Cerebellar cortex (tissue), 1 donor: ENCODE results near the gene HOXA9.

Experiments used
- DNase-seq: peaks from one replicate; pipeline ENCODE4 v3.0.0-alpha.2; 2015; ENCODE audit warnings: low spot score

Gene HOXA9

DNA sequence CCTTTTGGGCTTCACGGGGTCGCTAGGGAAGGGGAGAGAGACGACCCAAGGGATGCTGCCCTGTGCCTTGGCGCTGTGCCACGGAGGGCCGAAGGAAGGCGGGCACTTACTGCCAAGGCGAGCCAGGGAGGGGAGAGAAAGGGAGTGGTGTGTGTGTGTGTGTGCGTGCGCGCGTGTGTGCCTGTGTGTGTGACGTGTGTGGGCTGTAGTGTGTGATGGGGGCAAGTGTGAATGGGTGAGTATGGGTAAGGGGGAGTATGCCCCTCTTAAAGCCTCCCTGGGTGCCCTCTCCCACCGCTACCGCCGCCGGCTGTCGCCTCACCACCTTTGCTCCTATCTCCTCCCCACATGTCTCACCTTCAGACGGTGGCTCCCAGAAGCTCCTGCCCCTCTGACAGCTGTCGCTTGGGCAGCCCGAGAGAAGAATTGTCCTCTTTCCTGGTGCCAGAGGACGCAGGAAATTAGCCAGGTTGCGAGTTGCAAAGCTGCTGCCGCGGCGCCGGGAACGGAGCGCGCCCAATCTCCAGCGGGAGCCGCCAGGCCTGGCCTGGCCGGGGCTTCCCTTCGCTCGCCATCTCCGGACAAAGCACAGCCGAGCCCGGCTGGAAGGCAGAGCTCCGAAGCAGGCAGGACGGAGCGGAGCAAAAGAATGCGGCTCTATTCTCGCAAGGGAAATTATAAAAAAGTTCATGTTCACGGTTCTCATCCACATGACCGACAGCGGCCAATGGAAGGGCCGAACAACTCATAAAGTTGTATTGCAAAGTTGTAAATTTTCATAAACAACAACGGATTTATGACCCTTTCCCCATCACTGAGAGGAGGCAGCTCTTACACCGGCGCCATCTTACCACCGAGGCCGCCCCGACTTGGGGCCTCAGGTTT is 13.2 kb downstream of the HOXA9 start, which contains the start of gene HOXA3:
Gene HOXA3 (minus strand): TSS at position 653 of the 885 bp plus-strand sequence. CDS start 41,943 bp downstream, outside the sequence.
- no peak for DNase-seq

DNA sequence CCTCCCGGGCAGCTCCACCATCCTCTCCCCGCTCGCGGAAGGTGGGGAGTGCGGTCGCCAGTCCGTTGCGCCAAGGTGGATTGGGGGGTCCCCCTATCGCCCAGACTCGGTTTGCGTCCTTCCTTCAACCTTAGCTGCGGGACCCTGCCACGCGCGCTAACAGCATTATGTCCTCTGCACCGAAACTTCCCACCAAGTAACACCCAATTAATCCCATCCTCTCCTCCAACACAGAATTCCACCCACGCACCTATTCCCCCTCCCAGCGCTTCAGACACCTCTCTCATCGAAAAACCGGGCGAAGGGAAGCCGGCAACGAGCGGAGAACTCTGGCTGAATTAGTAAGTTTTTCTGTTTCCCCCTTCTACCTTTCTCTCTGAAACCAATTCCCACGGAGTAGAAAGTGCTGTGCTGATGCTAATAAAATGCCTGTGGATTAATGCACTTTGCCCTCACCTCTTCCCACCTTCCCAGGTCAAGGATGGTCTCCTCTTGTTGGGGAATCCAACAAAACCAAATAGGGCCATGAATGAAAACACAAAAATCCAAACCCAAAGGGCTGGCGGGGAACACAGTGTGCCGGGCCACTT is 13.9 kb downstream of the HOXA9 start:
- no peak for DNase-seq

DNA sequence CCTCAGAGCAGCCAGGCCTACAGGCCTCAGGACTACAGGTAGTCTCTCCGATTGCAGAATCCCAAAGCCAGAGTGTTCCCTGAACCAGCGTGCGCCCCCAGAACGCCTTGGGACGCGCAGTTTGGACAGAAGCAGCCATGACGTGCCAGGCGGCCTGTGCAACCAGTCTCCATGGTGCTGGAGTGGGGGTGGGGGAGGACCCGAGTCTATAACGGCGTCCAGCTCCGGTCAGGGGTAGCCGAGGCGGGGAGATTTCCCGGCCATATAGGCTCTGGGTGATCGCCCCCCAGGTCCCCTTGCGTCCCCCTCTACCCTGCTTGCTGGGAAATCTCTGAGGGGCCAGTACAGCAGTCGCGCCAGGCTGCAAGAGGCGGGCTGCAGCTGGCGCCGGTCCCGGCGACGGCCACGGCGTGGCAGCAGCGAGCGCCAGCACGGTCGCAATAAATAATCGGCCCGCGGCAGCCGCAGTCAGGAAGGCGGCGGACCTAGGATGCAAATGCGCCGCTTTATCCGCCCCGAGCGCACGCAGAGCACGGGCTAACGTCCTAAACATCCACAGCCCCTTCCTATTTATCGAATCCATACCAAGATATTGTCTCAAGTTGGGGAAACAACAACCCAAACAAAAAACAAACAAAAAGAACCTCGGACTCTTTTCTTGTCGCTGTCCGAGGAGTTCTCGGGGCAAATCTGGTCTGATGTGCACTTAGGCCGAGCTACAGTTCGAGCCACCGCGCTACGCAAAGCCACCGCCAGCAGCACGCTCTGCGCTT is 14.6 kb downstream of the HOXA9 start:
- no peak for DNase-seq

DNA sequence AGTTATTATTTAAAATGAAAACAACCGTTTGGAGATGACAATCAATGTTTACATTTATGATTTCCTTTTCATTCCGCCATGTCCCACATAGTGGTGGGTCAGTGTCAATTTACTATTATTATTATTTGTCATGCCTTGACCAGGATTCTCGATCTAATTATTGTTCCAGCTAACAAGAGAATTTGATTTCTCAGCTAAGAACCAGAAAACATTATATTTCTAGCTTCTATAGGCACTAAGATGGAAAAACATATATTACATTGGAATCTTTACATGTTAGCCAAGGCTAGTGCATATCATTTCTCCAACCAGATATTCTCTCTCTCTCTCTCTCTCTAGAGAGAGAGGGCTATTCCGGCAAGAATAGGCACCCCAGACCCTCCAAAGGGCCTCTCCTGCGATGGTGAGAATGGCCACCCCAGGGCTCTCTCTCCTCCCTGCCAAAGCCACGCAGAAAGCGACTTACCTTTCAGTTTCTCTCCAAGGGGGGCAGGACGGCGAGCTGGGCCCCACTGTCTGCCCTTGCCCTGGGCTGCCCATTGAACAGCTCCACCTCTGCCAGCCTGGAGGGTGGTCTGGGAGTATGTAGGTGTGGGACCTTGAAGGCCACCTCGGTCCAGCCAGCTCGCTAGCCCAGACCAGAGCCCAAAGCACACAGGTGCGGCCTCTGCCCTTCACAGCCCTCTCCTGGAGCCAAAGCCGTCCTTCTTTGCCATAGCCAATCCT is 15.3 kb downstream of the HOXA9 start:
- DNase-seq: no peak

DNA sequence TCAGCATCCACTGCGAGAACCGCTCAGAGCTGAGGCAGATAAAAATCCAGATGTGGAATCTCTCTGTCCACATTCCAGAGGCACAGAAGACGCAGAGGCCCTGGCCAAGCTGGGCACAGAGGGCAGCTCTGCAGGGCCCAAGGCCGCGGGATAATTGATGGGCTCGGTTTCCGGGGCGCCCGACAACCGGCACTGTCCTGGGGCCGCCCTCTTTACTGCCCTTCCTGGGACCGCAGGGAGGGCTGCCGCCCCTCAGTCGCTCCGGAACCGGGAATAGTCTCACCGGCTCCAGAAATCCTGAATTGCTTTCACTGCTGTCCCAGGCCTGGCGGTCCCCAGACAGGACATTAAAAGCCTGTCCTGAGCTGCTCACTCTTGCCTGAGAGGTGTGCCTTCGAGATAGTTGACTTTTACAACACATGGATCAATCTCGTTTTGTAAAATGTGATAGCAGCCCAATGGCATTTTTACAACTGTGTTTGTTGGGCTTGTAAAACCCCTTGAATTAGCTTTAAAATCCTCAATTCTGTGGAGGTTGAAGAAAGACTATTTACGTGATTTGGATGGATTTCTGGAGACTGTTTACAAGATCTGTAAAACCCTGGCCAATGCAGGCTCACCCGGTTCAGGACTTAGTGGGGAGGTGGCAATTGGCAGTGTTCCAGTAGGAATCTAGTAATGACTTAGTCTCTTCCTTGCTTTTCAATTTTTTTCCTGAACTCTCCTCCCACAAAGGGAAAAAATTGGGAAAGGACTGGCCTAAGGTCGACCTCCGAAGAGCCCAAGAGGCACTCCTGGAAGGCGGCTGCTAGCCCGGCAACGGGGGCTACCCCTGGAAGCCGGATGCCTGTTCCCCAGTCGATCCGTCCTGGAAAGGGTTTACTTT is 16.3 kb downstream of the HOXA9 start:
- DNase-seq: no peak

DNA sequence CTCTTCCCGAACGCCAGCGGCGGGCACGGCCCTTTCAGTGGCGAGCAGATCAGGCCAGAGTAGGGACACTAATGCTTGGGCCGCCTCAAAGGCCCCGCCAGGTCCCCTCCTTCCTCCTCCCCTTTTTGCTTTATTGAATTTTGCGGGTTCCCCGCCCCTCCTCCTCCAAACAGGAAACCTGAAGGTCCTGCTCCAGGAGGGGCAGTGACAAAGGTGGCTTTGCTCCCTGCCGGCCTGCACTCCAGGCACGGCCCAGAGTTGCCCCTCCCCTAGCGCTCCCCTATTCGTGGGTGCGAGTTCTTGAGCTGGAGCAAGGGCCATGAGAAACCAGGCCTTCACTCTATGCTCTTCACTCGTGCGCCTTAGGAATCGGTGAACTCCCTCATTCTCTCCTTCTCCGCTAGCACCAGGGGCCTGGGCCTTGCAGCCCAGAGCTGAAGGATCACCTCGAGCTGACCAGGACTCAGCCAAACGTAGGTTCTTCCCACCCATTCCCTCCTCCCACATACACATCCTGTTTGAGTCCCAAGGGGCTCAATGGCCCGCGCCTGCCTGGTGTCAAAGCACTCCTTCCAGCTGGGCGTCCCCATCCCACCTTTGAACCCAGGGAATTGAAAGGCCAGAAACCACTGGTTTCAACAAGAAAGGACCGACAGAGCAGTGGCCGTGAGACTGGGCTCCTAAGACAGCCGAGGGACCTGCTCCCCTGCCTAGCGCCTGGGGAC is 17.1 kb downstream of the HOXA9 start:
- DNase-seq: no peak

DNA sequence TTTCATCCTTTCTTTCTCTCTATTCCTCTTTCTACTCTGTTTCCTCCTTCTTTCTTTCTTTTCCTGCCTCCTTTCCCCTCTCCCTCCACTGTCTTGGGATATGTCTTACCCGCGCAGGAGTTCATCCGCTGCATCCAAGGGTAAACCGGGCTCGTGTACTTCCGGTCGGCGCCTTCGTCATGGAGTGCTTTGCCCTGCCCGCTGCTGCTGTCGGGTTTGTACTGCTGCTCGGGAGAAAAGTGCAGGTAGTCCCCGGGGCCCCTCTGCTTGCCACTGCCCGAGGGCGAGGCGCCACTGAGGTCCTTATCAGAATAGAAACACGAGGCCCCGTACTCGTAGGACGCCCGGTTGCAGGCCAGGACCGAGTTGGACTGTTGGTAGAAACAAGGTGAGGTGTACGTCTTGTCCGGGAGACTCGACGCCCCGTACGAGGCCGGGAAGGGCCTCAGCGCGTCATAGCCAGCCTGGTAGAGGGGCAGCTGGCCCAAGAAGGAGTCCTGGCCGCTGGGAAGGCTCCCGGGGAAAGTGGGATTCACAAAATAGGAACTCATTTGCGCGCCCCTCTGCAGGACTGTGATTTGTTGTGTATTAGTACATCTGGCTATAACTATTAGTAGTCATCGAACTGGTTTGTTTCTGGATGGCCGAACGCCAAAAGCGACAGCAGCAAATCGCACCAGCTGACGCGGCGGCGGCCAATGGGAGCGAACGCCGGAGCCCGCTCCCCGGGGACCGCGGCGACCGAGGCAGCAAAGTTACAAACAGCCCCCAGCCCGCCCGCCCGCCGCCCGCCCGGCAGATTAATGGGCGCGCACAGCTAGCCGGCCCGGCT is 17.9 kb downstream of the HOXA9 start, which contains the start of gene HOXA6:
Gene HOXA6 (minus strand): TSS at position 576 of the 832 bp plus-strand sequence. CDS start 25 bp downstream, at position 551.
- DNase-seq: no peak

DNA sequence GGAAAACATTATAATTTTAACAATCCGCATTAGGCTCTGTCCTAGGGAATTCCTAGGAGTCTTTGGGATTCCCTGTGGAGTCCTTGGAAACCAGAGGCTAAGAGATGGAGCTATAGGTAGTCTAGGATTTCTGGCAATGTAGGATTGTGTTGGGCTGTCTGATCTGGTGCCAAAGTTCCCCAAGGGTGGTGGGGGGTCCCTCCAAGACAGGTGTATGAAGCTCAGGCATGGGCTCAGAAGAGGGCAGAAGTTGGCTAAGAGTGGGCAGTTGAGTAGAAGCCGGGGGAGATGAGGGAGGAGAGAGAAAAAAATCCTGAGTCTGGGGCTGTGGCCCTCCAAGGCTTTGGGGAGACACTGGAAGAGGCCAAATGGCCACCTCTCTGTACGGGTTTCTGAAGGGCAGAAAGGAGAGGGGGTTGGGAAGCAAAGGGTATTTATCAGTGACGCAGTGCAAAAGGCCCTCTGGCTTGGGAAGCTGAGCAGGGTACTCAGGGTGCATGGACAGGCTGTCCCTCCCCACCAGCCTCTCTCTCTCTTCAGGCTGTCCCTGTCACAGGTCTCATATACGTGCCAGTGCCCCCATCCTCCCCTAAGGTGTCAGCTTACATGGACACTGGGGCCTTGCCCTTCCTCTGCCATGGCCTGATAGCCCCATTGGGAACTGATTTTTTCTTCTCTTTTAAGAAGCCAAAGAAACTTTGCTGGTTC is 18.7 kb downstream of the HOXA9 start:
- DNase-seq: no peak

DNA sequence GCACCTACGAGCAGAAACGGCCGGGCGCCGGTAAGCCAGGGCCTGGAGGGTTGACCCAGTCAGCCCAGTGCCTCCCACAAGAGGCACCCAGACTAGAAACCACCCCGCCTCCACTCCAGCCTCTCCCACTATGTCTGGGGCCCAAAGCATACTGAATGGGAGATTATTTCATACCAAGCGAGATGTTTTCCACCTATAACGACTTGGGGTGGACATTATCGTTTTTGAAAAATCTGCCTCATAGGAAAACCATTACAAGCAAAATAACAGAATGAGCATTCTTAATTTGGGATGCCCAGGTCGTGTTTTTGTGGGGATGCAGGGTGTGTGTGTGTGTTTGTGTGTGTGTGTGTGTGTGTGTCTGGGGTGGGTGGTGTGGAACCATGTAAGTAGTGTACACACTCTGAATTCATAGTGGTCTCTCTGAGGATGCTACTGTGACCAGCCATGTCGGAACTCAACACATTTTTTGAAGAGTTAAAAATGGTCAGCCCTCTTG is 19.4 kb downstream of the HOXA9 start:
- DNase-seq: no peak

DNA sequence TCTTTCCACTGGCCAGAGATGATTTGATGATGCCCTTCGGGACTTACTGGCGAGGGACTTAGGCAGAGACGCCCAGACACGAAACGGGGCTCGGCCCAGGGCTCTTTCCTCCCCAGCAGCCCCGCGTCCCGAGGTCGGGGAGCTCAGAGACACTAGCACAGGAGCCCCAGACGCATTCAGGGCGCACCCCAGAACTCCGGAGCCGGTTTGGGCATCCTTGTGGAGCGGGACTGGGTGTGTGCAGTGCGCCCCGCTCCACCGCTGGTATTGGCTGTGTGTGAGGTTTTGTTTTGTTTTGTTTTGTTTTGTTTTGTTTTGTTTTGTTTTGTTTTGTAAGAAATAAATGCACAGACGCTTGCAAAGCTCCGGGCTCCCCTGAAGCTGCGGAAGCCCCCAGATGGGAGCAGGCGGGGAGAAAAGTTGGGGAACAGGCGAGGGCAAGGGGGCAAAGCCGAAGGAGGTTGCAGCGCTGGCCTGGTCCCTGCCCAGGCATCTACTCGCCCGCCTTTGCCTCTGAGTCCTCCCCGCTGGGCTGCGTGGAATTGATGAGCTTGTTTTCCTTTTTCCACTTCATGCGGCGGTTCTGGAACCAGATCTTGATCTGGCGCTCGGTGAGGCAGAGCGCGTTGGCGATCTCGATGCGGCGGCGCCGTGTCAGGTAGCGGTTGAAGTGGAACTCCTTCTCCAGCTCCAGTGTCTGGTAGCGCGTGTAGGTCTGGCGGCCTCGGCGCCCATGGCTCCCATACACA is 20.0 kb downstream of the HOXA9 start:
- no peak for DNase-seq

DNA sequence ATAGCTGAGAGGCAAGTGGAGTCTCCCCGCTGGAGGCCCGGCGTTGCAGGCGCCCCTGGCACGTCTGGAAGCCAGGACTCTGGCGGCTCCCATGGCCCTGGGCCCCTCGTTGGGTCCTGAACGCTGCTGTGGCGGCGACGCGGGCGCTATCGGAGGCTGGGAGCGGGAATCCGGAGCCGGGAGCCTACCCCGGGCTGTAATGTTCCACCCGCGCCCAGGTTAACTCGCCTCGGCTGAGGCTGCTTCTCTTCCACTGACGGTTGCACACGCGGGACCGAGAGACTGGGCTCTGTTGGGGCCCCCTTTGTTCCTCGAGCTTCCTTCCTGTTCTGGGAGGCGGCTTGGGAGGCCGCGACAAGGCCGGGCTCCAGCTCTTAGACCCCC is 20.6 kb downstream of the HOXA9 start:
- DNase-seq: no peak

DNA sequence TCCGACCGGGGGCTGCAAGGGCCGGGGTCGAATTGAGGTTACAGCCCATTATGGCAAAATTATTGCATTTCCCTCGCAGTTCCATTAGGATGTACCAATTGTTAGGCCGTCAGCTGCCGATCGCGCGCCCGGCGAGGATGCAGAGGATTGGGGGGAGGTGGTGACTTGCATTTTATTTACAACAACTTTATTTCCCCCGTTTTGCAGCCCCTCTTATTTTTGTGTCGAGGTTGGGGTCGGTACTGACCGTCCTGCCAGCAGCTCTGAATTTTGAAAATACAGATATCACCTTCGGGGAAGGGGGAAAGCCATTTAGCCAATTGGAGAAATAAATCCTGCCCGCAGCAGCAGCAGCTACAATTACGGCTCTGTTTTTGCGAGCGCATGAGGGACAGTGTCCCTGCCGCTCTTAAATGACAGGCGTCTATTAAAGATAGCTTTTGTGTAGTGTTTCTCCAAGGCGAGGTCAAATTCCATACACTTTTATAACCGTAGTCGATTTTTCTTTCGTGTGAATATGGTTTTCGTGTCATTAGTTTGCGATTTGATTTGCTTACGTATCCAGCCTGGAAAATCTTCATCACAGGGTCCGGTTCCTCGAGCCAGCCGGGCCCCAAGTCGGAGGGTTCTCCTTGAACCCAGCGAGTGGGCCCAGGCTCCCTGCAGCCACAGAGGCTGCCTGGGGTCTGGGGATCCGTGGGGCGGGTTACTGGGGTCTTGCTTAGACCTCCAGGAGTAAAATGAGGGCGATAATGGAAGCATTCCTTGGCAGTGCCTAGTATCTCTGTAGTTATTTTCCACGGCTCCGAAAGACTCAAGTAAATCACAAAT is 21.2 kb downstream of the HOXA9 start:
- no peak for DNase-seq

DNA sequence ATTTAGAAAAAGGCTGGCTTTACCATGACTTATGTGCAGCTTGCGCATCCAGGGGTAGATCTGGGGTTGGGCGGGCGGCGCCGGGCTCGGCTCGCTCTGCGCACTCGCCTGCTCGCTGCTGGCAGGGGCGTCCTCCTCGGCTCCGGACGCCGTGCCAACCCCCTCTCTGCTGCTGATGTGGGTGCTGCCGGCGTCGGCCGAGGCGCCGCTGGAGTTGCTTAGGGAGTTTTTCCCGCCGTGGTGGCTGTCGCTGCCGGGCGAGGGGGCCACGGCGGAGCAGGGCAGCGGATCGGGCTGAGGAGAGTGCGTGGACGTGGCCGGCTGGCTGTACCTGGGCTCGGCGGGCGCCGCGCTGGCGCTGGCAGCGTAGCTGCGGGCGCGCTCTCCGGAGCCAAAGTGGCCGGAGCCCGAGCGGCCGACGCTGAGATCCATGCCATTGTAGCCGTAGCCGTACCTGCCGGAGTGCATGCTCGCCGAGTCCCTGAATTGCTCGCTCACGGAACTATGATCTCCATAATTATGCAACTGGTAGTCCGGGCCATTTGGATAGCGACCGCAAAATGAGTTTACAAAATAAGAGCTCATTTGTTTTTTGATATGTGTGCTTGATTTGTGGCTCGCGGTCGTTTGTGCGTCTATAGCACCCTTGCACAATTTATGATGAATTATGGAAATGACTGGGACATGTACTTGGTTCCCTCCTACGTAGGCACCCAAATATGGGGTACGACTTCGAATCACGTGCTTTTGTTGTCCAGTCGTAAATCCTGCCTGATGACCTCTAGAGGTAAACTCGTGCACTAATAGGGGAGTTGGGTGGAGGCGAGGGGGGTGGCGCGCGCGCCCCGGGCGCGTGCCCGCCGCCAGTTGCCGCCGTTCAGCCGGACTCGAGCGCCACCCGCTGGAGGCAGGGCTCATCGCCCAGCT is 22.1 kb downstream of the HOXA9 start, which contains the start of gene HOXA5:
Gene HOXA5 (minus strand): TSS at position 659 of the 927 bp plus-strand sequence. CDS start 74 bp downstream, at position 585.
- DNase-seq: no peak

DNA sequence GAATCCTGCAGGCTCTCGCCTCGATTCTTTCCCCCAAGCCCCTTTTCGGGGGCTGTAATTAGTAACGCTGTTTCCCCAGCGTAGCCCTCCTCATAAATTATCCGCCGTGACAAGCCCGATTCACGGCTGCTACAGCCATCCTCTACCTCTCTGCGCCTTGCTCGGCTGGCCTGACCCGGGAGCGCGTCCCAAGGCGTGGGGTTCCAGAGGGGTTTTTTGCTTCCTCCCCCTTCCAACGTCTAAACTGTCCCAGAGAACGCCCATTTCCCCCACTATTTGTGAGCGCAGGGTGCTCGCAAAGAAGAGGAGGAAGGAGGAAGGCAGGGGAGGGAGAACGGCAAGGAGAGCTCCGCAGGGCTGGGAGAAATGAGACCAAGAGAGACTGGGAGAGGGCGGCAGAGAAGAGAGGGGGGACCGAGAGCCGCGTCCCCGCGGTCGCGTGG is 22.7 kb downstream of the HOXA9 start:
- no peak for DNase-seq

DNA sequence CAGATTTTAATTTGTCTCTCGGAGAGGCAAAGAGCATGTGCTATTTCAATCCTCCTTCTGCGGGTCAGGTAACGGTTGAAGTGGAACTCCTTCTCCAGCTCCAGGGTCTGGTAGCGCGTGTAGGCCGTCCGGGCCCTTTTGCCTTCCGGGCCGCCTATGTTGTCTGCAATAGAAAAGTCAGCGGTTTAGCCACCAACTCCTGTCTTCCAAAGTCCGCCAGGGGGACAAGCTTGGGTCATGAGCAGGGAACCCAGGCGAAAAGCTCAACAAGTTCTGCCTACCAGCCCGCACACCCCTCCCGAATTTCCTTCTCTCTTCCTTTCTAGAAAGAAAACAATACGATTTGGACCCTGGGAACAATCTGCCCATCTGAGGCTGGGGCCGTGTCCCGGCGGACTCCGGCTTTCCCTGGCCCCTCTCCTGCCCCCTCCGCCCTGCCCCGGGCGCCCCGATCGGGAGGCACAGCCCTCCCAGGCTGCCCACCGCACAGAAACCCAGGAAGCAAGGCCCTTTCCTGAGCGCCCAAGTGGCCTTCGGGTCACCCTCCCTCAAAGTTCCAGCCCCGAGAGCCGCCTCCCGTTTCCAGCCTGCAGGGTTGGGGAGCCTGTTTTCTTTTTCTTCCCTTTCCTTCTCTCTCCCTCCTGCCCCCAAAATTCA is 23.3 kb downstream of the HOXA9 start:
- DNase-seq: no peak
